HG02885 (cell line): ENCODE data around the gene ATP6AP1.
"Not testable (repeated sequence)": the region's sequence is repeated elsewhere in the genome, so short reads cannot be mapped to it uniquely, and the experiment has no call there.

ENCODE experiments used
- ATAC-seq: cut with Tn5 transposase; IDR thresholded peaks from one replicate; pipeline ENCODE4 v1.9.1; 2021; ENCODE audit warnings: mild to moderate bottlenecking; ENCODE audit not compliant: unreplicated experiment, poor library complexity

Gene ATP6AP1

DNA sequence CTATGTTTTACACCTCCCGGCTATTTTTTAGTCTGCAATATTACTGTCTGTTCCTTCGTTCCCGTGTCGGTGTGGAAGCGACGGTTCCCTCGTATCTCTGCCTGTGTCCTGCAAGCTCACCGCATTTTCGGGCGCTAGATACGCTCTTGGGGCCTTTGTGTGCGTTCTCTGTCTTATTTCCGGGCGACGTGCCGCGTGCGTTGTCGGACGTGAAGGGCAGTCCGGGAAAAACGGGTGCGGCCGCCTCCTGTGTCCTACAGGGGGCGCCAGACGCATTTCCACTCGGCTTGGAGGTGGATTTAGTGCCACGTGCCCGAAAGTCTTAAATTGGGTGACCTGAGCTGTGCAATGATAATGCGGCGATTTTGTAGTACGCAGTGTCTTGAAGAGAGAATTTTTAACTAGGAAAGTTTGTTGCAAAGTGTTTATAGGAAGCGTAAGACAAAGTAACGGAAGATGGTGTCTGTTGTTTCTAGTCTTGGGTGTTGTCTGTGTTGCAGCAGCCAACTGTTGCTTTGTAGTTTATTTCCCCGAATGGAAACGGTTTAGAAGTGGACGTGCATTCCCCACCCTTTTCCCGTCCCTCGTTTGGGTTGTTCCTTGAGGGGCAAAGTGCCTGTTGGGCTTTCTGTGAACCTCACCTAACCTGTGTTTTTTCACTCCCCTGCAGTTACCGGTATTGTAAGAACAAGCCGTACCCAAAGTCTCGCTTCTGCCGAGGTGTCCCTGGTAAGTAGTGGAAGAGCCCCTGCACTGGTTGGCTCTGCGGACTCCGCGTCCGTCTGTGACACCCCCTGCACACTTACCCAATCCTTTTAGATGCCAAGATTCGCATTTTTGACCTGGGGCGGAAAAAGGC is 29.6 kb upstream of the ATP6AP1 start:
- ATAC-seq: no peak

DNA sequence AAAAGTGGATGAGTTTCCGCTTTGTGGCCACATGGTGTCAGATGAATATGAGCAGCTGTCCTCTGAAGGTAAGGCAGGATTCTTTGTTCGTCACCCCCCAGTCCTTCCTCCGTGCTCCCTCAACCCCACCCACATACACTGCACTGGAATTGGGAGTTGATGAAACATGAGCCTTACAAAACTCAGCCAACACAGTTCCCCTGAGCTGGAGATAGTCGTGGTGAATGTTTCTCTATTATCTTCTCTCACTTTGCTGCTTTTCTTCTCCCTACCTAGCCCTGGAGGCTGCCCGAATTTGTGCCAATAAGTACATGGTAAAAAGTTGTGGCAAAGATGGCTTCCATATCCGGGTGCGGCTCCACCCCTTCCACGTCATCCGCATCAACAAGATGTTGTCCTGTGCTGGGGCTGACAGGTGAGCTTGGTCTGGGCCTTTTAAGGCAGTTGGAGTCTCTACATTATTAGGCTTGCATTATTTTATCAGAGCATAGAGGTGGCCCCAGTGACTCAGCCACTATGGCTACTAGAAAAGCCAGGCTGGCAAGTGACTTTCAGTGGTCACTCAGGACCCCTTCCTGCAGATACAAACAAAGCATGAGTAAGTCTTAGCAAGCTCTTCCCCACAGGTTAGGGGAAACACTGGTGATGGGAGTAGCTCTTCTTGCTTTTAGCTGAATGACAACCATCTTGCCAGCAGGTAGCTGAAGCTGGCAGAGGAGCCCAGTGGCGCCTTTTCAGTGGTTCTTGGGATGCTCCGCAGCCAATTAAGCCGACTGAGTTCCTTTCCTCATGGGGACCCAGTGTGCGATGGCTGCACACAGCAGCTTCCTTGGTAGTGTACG is 28.7 kb upstream of the ATP6AP1 start:
- ATAC-seq: no peak

DNA sequence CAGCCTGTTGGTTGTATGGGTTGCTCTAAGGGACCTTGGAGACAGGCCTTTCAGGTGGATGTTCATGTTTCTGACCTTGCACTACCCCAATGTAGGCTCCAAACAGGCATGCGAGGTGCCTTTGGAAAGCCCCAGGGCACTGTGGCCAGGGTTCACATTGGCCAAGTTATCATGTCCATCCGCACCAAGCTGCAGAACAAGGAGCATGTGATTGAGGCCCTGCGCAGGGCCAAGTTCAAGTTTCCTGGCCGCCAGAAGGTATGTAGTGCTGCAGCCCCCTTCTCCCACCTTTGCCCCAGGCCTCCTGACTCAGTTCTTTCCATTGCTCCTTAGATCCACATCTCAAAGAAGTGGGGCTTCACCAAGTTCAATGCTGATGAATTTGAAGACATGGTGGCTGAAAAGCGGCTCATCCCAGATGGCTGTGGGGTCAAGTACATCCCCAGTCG is 28.1 kb upstream of the ATP6AP1 start:
- ATAC-seq: not testable (repeated sequence)

DNA sequence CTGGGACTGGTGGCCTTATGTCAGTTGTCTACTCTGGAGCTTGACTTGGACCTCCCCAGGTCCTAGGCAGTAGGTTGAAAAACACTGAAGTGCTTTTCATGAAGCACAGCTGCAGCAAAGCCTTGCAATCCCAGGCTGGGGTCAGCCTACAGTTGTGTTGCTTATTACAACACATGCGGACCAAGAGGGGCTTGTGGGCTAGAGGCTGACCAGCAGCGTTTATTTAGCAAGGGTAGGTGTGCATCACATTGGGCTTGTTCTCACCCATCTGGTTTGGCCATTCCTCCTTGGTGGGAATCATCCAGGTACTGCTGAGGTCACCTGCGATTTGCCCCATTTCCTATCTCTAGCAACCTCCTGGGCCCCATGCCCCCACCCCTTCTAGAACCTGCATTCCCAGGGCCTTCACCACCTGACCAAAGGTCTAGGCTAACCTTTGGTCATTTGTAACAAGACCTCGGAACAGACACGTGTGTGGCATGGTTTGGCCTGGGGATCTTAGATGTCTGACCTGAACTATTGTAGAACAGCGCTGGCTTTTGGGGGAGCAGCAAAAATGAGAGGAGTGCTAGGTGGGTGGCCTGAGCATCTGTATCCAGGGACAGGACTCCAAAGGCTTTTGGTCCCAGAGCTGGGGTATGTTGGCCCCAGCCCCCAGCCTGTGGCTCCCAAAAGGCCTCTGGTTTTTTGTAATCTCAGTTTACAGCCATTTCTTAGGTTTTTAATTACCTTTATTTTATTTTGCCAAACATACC is 27.3 kb upstream of the ATP6AP1 start:
- ATAC-seq: no peak

DNA sequence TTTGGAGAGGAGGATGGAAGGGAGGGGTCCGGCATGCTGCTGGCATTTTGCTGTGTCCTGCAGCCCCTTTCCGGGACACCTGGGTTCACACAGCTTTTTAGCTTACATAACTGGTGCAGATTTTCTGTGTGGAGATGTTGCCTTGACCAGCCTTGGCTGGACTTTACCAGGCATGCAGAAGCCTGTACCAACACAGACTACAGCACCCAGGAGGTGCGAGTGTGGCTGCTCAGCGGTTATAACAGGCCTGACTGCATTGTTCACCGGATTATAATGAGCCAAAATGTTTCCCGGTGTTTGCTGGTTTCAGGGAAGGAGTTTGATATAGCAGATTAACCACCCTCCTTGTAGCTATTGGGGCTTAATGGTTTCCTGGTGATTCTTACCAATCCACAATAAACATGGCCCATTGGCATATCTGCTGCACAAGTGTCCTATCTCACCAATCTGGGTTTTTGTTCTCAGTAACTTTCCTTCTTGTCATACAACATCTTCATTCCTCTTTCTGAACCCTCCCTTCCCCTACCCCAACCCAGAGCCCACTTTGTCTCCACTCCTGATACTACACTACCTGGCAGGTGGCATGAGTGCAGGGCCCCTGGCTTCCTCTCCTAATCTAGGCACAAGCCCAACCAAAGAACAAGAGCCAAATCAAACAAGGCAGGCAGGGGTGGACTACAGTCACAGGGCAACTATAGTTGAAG is 26.4 kb upstream of the ATP6AP1 start:
- no peak for ATAC-seq

DNA sequence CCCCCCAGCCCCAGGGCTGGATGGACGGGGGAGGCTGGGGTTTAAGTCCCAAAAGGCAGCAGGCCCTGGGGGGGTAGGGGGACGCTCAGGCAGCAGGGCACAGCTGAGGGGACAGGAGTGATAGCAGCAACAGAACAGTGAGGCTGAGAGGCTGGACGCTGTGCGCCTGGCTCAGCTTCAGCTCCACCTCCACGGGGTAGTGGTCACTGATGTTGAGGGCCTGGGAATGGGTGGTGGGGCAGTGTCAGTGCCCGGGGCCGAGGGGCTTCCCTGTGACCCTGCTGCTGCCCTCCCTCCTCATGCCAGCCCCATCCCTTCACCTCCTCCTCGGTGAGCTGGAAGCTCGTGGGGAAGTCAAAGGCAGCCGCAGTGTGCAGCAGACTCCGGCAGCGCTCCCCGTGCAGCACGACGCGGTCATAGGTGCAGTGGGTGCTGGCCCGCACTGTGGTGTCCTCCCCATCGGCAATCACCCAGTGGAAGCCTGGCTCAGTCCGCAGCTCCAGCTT is 25.8 kb upstream of the ATP6AP1 start:
- ATAC-seq: no peak

DNA sequence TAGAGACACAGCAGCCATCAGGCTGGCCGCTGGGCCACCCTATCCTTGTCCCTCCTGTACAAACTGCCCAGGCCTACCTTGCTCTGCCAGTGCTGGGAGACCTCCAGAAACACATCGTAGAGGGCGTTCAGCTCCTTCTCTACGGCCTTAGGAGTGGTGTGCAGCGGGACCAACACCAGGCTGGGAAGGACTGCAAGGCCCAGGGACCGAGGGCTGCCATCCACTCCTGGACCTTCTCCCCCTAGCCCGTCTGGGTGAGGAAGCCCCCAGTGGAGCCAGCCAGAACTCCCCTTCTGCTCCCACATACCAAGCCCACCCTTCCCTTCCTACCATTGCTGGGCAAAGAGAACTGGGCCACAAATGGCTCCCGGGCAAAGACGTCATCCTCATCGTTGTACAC is 25.3 kb upstream of the ATP6AP1 start:
- ATAC-seq: no peak

- no peak for ATAC-seq
Observed at GRCh38 chrX:154403858-154404257, 24.6 kb upstream of the ATP6AP1 start.

DNA sequence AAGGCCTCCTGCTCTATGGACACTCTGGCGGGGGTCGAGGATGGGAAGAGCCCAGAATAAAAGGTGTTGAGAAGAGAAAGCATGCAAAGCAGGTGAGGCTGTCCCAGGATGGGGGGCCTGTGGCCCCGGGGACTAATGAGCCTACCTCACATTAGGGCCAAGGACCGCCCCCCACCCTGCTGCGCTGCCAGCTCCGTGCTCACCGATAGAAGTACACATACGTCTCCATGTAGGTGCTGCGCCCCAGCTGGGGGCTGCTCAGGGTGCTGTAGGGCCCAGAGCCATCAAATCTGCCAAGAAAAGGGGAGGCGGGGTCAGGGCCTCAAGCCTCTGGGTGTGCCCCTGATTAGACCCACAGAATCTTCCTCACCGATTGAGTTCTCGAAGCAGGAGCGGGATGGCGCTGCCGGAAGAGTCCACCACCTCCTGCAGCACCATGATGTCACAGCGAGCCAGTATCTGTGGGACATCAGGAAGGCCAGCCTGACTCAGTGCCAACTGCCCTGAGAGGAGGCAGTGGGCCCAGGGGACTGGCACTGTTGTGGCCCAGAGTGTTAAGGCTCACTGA is 23.8 kb upstream of the ATP6AP1 start:
- ATAC-seq: no peak

DNA sequence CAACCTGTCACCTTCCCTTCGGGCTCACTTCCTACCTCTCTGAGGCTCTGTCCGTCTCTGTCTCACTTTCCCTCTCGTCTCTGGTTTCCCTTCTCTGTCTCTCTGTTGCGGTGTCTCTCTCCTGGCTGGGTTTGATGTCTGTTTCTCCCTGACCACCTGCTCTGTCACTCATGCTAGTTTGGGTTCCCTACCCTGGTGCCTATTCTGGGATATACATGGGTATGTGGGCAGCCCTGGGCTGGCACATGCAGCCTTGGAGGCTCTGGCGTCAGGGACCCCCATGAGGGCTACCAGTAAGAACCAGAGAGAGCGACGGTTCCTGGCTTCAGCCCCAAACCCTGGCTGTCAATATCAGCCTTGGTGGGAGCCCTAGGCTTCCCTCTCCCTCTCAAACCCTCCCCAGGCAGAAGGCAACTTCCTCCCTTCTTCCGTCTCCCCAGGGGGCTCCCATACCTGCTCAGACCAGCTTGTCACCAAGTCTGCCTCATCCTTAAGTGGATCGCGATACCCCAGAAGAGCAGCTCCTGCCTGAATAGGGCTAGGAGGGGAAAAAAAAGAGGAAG is 19.7 kb upstream of the ATP6AP1 start:
- peak; percentile 3 for ATAC-seq

DNA sequence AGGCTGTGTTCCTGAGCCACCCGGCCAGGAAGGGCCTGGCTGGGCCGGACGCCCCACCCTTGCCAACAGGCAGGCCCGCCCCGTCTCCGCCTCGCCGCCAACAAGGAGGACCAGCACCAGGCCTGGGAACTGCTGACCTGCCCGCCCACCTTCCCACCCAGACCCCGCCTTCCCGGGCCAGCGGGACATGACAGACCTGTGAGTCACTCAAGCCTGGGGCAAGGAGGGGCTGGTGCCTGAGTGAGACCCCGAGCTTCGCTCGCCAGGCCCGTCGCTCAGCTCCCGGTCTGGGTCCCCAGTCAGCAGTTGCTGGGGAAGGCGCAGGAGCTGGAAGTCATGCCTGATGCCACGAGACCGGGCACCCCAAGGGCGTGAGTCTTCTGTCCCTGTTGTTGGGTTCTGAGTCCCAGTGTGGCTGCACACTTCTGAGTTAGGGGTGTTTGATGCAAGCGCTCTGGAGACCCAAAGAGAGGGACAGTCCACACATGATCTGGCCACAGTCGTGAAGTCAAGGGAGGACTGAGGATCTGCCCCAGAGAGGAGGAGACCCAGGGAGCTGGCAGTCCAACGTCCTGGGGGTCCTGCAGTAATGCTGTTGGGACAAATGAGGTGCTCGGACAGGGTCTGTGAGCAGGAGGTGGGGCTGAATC is 19.1 kb upstream of the ATP6AP1 start, which contains the start of gene DNASE1L1:
Gene DNASE1L1, minus strand, starts transcription at position 33 of the 650 bp plus-strand sequence. CDS start 3,686 bp downstream, outside the sequence.
- ATAC-seq: peak; percentile 60

- peak; percentile 58 for ATAC-seq
Observed at GRCh38 chrX:154411981-154412340, 16.5 kb upstream of the ATP6AP1 start.

DNA sequence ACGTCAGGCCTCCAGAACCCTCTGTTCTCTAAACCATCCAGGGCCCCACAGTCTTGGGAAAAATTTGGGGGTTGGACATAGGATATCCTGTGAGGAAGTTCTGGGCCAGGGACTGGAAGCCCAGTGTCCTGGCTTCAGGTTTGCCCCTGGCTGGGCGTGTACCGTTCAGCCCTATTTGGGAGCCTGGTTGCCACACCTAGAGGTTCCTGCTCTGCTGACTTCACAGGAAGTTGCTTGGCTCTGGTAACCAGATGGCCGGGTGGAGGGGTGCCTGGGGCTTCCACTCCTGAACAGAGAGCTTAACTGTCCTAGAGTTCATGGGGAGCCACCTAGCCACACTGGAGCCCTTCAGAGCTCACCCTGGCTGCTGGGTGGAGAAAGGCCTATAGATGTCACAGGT is 16.0 kb upstream of the ATP6AP1 start:
- ATAC-seq: no peak

DNA sequence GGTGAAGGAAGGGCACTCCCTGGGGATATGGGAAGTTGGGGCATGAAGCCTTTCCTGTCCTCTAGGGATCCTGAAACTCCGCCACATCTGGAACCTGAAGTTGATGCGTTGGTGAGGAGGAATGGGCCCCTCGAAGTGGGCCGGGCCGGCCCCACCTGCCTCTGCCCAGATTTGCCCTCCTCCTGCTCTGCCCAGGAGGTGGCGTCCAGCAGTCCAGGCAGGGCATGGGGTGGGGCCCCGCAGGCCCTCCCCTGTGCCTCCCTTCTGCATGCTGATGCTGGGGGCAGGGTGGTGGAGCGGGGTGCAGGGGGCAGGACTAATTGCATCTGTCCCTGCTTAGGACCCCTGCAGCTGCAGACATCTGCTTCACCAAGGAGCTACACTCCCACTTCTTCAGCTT is 15.3 kb upstream of the ATP6AP1 start:
- no peak for ATAC-seq

GRCh38 chrX:154417157-154417556 is 11.3 kb upstream of the ATP6AP1 start:
- ATAC-seq: no peak

DNA sequence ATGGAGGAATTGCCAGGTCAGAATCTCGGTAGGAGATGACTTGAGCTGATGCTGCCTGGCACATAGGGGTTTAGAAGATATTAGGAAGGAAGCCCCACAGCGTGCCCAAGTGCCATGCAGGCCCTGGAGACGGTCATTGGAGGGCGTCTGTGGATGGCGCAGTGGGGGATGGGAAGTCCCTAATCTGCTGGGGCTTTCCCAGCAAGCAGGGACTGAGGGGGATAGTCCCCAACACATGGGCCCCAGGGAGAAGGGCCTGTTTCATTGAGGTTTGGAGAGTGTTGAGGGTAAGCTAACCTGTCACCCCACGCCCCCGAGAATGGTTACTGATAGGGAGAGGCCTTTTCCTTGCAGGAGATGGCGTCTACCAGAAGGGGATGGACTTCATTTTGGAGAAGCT is 9.3 kb upstream of the ATP6AP1 start:
- no peak for ATAC-seq

- ATAC-seq: no peak
Observed at GRCh38 chrX:154419688-154420401, 8.6 kb upstream of the ATP6AP1 start.

- no peak for ATAC-seq
Observed at GRCh38 chrX:154420402-154420756, 8.1 kb upstream of the ATP6AP1 start.
